GM18870 (cell line): ENCODE measurements around the gene ZNF816.
A peak's percentile ranks its signal among the peaks of the same experiment; 100 is the strongest.
"Not testable (repeated sequence)": the region's sequence is repeated elsewhere in the genome, so short reads cannot be mapped to it uniquely, and the experiment has no call there.

ENCODE experiments used
- ATAC-seq: cut with Tn5 transposase; IDR thresholded peaks from one replicate; pipeline ENCODE4 v1.9.1; 2021; ENCODE audit warnings: moderate library complexity; ENCODE audit not compliant: unreplicated experiment

The ZNF816 gene

GRCh38 chr19:52961981-52962380, 700 bp downstream of the ZNF816 start:
- ATAC-seq = no peak

- ATAC-seq = no peak
Measured at GRCh38 chr19:52959613-52960295, 2.9 kb downstream of the ZNF816 start.

DNA sequence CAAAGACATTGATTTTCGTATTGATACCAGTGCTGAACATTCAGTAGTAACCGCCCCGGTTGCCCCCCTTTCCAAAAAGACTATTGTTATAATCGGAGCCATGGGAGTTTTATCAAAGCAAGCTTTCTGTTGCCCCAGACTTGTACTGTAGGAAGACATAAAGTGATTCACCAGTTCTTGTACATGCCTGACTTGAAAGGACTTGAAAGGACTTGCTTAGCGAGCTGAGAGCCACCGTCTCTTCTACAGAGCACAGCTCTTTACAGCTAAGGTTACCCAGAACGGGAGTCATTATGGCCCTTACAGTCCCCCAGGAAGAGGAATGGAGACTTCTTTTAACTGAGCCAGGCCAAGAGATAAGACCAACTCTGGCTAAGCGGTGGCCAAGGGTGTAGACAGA, 5.1 kb downstream of the ZNF816 start:
- no peak for ATAC-seq

- ATAC-seq = no peak
Measured at GRCh38 chr19:52956917-52957316, 5.8 kb downstream of the ZNF816 start.

DNA sequence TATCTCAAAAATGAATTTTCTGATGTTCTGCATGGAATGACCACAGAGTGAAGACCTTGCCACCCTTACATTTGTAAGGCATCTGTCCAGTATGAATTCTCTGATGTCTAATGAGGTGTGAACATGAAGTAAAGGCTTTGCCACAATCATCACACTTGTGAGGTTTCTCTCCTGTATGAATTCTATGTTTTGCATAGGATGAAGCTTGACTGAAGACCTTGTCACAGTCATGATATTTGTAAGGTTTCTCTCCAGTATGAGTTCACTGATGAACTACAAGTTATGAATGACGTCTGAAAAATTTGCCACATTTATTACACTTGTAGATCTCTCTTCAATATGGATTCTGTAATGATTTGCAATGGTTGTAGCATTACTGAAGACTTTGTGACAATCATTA, 13.3 kb downstream of the ZNF816 start:
- no peak for ATAC-seq

- ATAC-seq = no peak
Measured at GRCh38 chr19:52948025-52948770, 14.5 kb downstream of the ZNF816 start.

DNA sequence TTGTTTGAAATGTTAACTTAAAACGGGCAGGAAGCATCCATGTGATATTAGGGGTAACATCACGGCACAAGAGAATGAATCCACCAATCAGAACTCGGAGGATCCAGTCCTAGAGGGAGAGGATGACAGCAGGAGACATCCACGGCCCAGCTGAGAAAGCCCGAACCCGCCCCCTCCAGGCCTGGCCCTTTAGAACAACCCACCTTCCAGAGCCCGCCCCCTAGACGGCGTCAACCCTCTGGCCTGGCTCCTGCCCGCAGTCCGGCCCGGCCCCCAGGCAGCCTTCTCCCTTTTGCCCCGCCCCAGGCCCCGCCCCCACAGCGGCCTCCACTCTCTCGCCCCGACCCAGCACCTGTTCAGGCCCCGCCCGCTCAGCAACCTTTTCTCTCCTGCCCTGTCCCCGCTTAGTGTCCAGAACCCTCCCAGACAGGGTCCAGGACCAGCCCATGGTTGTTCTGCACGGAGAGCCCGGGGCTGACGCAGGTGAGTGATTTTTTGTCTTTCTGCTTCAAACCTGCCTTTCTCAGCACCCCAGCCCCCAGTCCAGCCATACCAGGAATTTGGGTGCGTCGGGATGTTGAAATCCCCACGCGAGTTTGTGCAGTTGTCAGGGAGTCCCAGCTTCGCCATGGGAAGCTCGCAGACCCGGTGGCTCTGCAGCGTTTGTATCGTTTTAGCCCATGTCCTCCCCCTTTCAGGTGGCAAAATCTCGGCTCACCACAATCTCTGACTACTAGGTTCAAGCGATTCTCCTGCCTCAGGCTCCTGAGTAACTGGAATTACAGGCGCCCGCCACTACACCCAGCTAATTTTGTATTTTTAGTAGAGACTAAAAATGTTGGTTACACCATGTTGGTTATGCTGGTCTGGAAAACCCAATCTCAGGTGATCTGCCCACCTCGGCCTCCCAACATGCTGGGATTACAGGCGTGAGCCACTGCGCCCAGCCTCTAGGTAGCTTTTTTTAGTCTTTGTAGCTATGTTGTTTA, 16.1 kb downstream of the ZNF816 start:
- ATAC-seq = no peak

GRCh38 chr19:52945652-52946321, 16.9 kb downstream of the ZNF816 start:
- no peak for ATAC-seq

DNA sequence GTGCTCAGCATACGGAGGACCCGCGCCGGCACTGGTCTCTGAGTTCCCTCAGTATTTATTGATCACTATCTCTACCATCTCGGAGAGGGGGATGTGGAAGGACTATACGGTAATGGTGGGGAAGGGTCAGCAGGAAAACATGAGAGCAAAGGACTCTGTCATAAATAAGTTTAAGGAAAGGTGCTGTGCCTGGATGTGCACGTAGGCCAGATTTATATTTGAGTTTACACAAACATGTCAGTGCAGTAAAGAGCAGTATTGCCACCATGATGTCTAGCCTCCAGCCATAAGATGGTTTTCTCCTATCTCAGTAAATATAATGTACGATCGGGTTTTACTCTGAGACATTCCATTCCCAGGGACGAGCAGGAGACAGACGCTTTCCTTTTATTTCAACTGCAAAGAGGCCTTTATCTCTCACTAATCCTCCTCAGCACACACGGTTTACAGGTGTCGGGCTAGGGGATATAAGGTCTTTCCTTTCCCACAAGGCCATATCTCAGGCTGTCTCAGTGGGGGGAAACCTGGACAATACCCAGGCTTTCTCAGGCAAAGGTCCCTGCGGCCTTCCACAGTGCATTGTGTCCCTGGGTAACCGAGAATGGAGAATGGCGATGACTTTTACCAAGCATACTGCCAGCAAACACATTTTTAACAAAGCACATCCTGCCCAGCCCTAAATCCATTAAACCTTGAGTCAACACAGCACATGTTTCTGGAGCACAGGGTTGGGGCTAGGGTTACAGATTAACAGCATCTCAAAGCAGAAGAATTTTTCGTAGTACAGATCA, 17.8 kb downstream of the ZNF816 start:
- not testable (repeated sequence) for ATAC-seq

GRCh38 chr19:52943884-52944643, 18.6 kb downstream of the ZNF816 start:
- no peak for ATAC-seq

- no peak for ATAC-seq
Measured at GRCh38 chr19:52943134-52943883, 19.4 kb downstream of the ZNF816 start.

DNA sequence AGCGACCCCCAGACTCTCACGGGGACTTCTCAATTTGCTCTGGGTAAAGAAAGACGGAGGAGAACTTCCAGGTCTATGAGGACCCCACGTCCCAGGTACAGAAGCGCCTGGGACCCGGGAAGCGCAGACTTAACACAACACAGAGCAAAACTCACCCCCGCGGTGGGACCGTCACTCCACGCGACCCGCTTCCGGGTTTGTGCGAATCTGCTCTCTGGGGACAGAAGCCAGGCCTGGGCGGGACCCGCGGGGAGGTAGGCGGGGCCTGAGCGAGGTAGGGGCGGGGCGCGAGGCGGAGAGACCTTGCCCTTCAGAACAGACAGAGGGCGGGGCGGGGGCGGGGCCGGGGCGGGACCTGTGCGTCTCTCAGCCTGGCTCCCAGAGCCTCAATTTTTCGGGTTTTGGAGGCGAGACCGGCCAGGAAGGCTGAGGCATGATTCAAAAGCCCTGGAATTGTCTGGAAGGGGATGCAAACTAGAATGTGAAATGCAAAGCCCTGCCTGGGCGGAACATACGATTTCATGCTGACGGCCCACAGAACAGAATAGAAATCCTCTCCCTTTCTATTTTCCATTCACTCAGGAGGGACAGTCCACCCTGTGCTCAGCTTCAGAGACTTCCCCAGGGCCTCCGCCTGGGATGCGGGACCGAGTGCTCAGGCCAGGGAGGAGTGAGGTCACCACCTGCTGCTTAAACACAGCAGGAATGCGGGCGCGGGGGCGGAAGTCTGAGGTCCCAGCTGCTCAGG, 20.1 kb downstream of the ZNF816 start:
- ATAC-seq = peak; percentile 65

GRCh38 chr19:52941941-52942385, 20.7 kb downstream of the ZNF816 start:
- ATAC-seq = no peak

GRCh38 chr19:52941523-52941922, 21.2 kb downstream of the ZNF816 start:
- ATAC-seq = not testable (repeated sequence)

DNA sequence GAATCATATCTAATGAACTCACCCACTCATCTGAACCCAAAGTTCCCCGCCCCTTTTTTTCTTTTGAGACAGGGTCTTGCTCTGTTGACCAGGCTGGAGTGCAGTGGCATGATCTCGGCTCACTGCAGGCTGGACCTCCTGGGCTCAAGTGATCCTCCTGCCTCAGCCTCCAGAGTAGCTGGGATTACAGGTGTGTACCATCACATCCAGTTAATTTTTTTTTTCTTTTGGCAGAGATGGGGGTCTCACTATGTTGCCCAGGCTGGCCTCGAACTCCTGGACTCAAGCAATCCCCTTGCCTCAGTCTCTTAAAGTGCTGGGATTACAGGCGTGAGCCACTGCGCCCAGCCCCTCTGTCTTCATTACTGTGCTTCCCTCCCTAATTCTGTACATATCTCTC, 21.8 kb downstream of the ZNF816 start:
- ATAC-seq = not testable (repeated sequence)

DNA sequence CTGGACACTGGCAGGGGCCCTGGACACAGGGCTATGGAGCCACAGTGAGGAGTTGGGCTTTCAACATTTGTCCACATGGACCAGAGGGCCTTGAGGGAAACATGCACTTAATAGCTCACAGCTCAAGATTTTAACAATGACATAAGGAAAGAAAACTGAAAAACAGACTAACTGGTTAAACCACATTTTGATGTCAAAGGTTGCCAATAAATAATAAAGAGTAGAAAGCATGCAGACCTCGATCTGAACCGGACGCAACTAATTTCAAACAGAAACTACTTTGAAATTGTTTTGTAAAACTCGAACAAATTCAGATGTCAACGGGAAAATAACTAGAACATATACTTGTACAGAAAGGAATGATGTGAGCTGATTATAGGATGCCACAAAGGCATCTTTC, 23.9 kb downstream of the ZNF816 start:
- no peak for ATAC-seq

DNA sequence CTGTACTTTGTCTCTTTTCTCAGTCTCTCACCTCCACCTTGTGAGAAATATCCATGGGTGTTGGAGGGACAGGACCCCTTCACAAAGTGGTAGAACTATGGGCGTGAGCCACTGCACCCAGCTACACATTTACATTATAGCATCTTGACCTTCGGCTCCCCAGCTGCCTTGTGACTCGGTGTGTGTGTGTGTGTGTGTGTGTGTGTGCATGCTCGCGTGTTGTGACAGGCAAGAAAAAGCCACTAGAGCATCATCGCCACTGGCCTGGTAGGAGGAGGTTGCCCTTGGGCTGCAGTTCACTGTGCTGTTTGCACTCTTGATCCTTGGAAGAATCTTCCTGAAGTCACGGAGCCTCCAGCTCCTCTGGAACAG, 25.7 kb downstream of the ZNF816 start:
- no peak for ATAC-seq
